Spleen (tissue), 11 donors: ENCODE data around the gene HECTD2. TPM values are rescaled to one million over a fixed set of nuclear protein-coding genes. Genes with fewer than 3 reads are reported as not detected.

Experiments used
- DNase-seq: peaks from one replicate; pipeline ENCODE4 v3.0.0-alpha.2; 2020
- H3K27ac ChIP-seq, 8 donors: fragments of 200-600 bp; sonication (generic) in 7 of 8; 1 replicate in 4 of 8; 2 replicates in 4 of 8; pipeline versions ENCODE4 v1.5.0 to v1.8.0; 2016 to 2021; ENCODE audit warnings: inconsistent platforms in 4 of 8, mild to moderate bottlenecking in 4 of 8, moderate library complexity in 1 of 8
- H3K27me3 ChIP-seq, 7 donors: fragments of 200-600 bp; sonication (generic) in 6 of 7; replicated peaks in 1 of 7; 1 replicate in 4 of 7; 2 replicates in 3 of 7; pipeline versions ENCODE4 v1.5.0 to v1.8.0; 2016 to 2021; ENCODE audit warnings: inconsistent platforms in 3 of 7, mild to moderate bottlenecking in 1 of 7
- H3K36me3 ChIP-seq, 6 donors: fragments of 200-600 bp; sonication (generic) in 5 of 6; 1 replicate in 4 of 6; 2 replicates in 2 of 6; pipeline versions ENCODE4 v1.5.0 to v1.8.0; 2016 to 2021; ENCODE audit warnings: inconsistent platforms in 2 of 6
- H3K4me1 ChIP-seq, 6 donors: fragments of 200-600 bp; sonication (generic) in 5 of 6; 1 replicate in 3 of 6; 2 replicates in 3 of 6; pipeline versions ENCODE4 v1.5.0 to v1.8.0; 2016 to 2021; ENCODE audit warnings: inconsistent platforms in 3 of 6
- H3K4me3 ChIP-seq, 8 donors: fragments of 200-600 bp; sonication (generic) in 7 of 8; 1 replicate in 4 of 8; 2 replicates in 4 of 8; pipeline versions ENCODE4 v1.5.0 to v1.8.0; 2016 to 2021; ENCODE audit warnings: inconsistent platforms in 4 of 8, mild to moderate bottlenecking in 4 of 8, moderate library complexity in 2 of 8
- H3K9me3 ChIP-seq, 8 donors: fragments of 200-600 bp; sonication (generic) in 7 of 8; 1 replicate in 4 of 8; 2 replicates in 4 of 8; pipeline versions ENCODE4 v1.5.0 to v1.8.0; 2016 to 2021; ENCODE audit warnings: inconsistent platforms in 4 of 8
- CTCF ChIP-seq, 11 experiments: fragments of 200-600 bp in 7 of 11; fragments of 450-650 bp in 4 of 11; sonication (generic) in 4 of 11; IDR thresholded peaks in 8 of 11; conservative IDR thresholded peaks in 3 of 11; 1 replicate in 7 of 11; 2 replicates in 4 of 11; pipeline versions ENCODE4 v1.4.0 to v1.8.0; 2016 to 2021; ENCODE audit warnings: antibody characterized with exemption in 11 of 11, inconsistent platforms in 4 of 11, mild to moderate bottlenecking in 1 of 11
- POLR2A ChIP-seq, 3 donors: fragments of 450-650 bp; IDR thresholded peaks; one replicate each; pipeline ENCODE4 v1.5.1; 2017; ENCODE audit warnings: antibody characterized with exemption in 3 of 3, mild to moderate bottlenecking in 1 of 3
- POLR2AphosphoS5 ChIP-seq, 3 donors: sonication (generic); formaldehyde crosslinking; IDR thresholded peaks; one replicate each; pipeline ENCODE4 v1.5.1; 2017; ENCODE audit warnings: antibody characterized with exemption in 3 of 3
- WGBS, 5 donors: extraction: QIAGEN DNeasy Blood & Tissue Kit in 3 of 5; methylation state at CpG; one replicate each; pipeline versions ENCODE4 v1.1.5 to v1.1.7; 2013 to 2018; 5-methylcytosine and 5-hydroxymethylcytosine counted together
- intact Hi-C: fragments of 100-400 bp; cut with DNase I; formaldehyde crosslinking; loops from one replicate; pipeline ENCODE4 v1.15.0; 2023; ENCODE audit warnings: low total_unique reads
- polyA plus RNA-seq, 3 donors: library from polyadenylated mRNA; stranded (reverse); fragments of 200-250 nt; gene quantifications; one replicate each; pipeline ENCODE4 v1.2.1, GENCODE V29; 2013
- total RNA-seq, 7 donors: library from RNA; depleted of rRNA in 3 of 7; stranded (reverse); fragments of >200 nt in 3 of 7; fragmentation: NEBNext Ultra II Directional in 4 of 7; extraction: Animal tissue kit (Norgen Biotek cat#: 25700) in 4 of 7; gene quantifications; one replicate each; pipeline versions ENCODE4 v1.1.0 to v1.2.1, GENCODE V29; 2016 to 2021
- donor health status: healthy with polysubstance abuse.
- donor health status: DM: no; HTN: no; CAD: no; lungs with moderate emphysema.
- donor health status: DM: no; HTN: no; CAD: no.
- donor health status: Bipolar disorder and iron deficiency.
- donor health status: healthy.
- donor health status: DM: no; HTN: no; CAD: no.
- donor health status: DM: yes; HTN: yes; CAD: no.

HECTD2 gene
- total and polyA plus RNA-seq, 10 donors = 3.3 to 11.1 (median 7.4) TPM

- intact Hi-C loops = no loop called here
Measured at GRCh38 chr10:91420868-91421267, 10.7 kb downstream of the HECTD2 start.

GRCh38 chr10:91422915-91423314, 12.8 kb downstream of the HECTD2 start:
- no peaks in the 10 kb centered on the region for H3K4me1 ChIP-seq
- TF ChIP-seq CTCF (IDR thresholded peaks at IDR 0.05 in 8 of 11, conservative IDR thresholded peaks at IDR 0.05 in 3 of 11) (no peak), POLR2AphosphoS5 (IDR thresholded peaks at IDR 0.05) (no peak), POLR2A (IDR thresholded peaks at IDR 0.05) (no peak)
- no peak overlapping the region for H3K4me3 ChIP-seq
- no peaks in the 10 kb centered on the region for H3K36me3 ChIP-seq
- intact Hi-C loops = no loop called here
- no peak overlapping the region for H3K27ac ChIP-seq
- no peaks in the 10 kb centered on the region for H3K9me3 ChIP-seq
- DNase-seq = no peak
- WGBS, 5 donors = 85 to 94% (median 91%) methylated on average over 2 of the region's 2 CpGs
- H3K27me3 ChIP-seq = no peaks in the 10 kb centered on the region

More at GRCh38 chr10:91420868-91421267, 10.7 kb downstream of the HECTD2 start:
- TF ChIP-seq CTCF (IDR thresholded peaks at IDR 0.05 in 8 of 11, conservative IDR thresholded peaks at IDR 0.05 in 3 of 11) (no peak), POLR2A (IDR thresholded peaks at IDR 0.05) (no peak), POLR2AphosphoS5 (IDR thresholded peaks at IDR 0.05) (no peak)
- Histone ChIP-seq H3K27me3 (no peaks in the 10 kb centered on the region), H3K36me3 (no peaks in the 10 kb centered on the region), H3K27ac (no peak overlapping the region), H3K9me3 (no peaks in the 10 kb centered on the region), H3K4me3 (no peak overlapping the region), H3K4me1 (peaks cover 0 to 3% (median 0%) of the 10 kb centered on the region in 6 donors)
- WGBS, 5 donors = 77 to 84% (median 80%) methylated on average over 2 of the region's 2 CpGs
- no peak for DNase-seq

GRCh38 chr10:91424016-91424415, 13.9 kb downstream of the HECTD2 start:
- Histone ChIP-seq H3K9me3 (no peaks in the 10 kb centered on the region), H3K27me3 (no peaks in the 10 kb centered on the region), H3K4me1 (no peaks in the 10 kb centered on the region), H3K36me3 (no peaks in the 10 kb centered on the region), H3K4me3 (no peak overlapping the region), H3K27ac (no peak overlapping the region)
- TF ChIP-seq POLR2AphosphoS5 (IDR thresholded peaks at IDR 0.05) (no peak), POLR2A (IDR thresholded peaks at IDR 0.05) (no peak), CTCF (IDR thresholded peaks at IDR 0.05 in 8 of 11, conservative IDR thresholded peaks at IDR 0.05 in 3 of 11) (no peak)
- intact Hi-C loops = no loop called here
- DNase-seq = no peak
- 53 to 78% (median 70%) methylated on average over 2 of the region's 2 CpGs for WGBS, 5 donors

GRCh38 chr10:91432175-91432574, 22.0 kb downstream of the HECTD2 start:
- no peaks in the 10 kb centered on the region for H3K27me3 ChIP-seq
- H3K4me3 ChIP-seq = no peak overlapping the region
- TF ChIP-seq POLR2A (IDR thresholded peaks at IDR 0.05) = no peak
- TF ChIP-seq CTCF (IDR thresholded peaks at IDR 0.05 in 8 of 11, conservative IDR thresholded peaks at IDR 0.05 in 3 of 11) = no peak
- no peak for TF ChIP-seq POLR2AphosphoS5 (IDR thresholded peaks at IDR 0.05)
- 65 to 83% (median 82%) methylated on average over 2 of the region's 2 CpGs for WGBS, 5 donors
- intact Hi-C loops = no loop called here
- no peaks in the 10 kb centered on the region for H3K4me1 ChIP-seq
- peaks cover 0 to 6% (median 0%) of the 10 kb centered on the region in 6 donors for H3K36me3 ChIP-seq
- H3K27ac ChIP-seq = no peak overlapping the region
- no peaks in the 10 kb centered on the region for H3K9me3 ChIP-seq
- DNase-seq = no peak
